ENCODE measurements around the gene CC2D2A.

Gene CC2D2A

GRCh38 chr4:15586066-15586465 is 116.4 kb downstream of the CC2D2A start:
- TF ChIP-seq CTCF (conservative IDR thresholded peaks at IDR 0.05; ENCODE audit: low read depth, low read length) = no peak
- no peak overlapping the region for H3K4me3 ChIP-seq (ENCODE audit: low read length)
- no peak for DNase-seq (ENCODE audit: low read depth)

- H3K4me3 ChIP-seq (ENCODE audit: low read length) = no peak overlapping the region
- TF ChIP-seq CTCF (conservative IDR thresholded peaks at IDR 0.05; ENCODE audit: low read depth, low read length) = no peak
- DNase-seq (ENCODE audit: low read depth) = no peak
Observed at GRCh38 chr4:15587649-15588048, 118.0 kb downstream of the CC2D2A start.

DNA sequence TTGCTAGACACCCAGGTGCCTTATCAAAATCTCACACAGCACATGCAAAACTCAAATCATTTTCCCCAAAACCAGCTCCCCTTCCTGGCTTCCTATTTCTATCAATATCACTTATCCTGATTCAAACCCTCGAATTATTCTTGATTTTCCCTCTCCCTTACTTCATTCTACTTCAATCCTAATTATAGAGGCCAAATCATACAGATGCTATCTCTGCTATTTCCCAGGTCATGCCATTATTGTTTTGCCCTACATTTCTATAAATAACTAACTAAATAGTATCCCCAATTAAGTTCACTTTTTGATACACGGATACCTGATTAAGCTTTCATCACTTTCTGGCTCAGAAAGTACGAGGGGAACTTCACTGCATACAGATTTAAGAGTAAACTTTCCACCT is 123.1 kb downstream of the CC2D2A start:
- DNase-seq (ENCODE audit: low read depth) = no peak
- no peak overlapping the region for H3K4me3 ChIP-seq (ENCODE audit: low read length)
- TF ChIP-seq CTCF (conservative IDR thresholded peaks at IDR 0.05; ENCODE audit: low read depth, low read length) = no peak

- no peak overlapping the region for H3K4me3 ChIP-seq (ENCODE audit: low read length)
- no peak for TF ChIP-seq CTCF (conservative IDR thresholded peaks at IDR 0.05; ENCODE audit: low read depth, low read length)
- no peak for DNase-seq (ENCODE audit: low read depth)
Observed at GRCh38 chr4:15598644-15599043, 129.0 kb downstream of the CC2D2A start.

DNA sequence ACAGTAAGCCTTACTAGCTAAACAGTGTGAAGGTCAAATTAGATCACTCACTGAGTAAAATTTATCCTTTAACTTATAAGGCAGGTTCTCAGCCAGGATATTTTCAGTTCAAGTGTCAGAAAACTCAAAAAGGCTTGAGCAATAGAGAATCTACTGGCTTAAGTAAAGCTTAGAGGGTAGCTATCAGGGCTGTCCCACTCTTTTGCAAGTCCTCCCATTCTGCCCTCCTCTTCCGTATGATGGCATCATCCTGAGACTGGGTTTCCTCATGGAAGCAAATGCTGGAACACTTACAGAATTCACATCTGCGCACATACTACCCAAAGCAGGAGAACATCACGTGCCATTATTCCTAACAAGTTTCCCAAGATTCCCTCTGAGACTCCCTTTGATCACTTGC is 130.5 kb downstream of the CC2D2A start:
- TF ChIP-seq CTCF (conservative IDR thresholded peaks at IDR 0.05; ENCODE audit: low read depth, low read length) = no peak
- no peak for DNase-seq (ENCODE audit: low read depth)
- no peak overlapping the region for H3K4me3 ChIP-seq (ENCODE audit: low read length)

DNA sequence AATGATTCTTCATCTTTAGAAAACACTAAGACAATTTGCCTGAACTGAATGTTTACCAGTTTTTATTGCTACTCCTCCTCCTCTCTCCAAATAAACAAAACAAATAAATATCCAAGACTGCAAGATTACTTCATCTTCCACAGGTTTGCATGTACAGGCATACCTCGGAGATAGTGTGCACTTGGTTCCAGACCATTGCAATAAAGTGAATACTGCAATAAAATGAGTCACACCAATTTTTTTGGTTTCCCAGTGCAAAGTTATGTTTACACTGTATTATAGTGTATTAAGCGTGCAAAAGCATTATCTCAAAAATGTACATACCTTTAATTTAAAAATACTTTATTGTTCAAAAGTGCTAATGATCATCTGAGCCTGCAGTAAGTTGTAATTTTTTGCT is 132.2 kb downstream of the CC2D2A start:
- TF ChIP-seq CTCF (conservative IDR thresholded peaks at IDR 0.05; ENCODE audit: low read depth, low read length) = no peak
- no peak overlapping the region for H3K4me3 ChIP-seq (ENCODE audit: low read length)
- DNase-seq (ENCODE audit: low read depth) = no peak

- TF ChIP-seq CTCF (conservative IDR thresholded peaks at IDR 0.05; ENCODE audit: low read depth, low read length) = no peak
- no peak overlapping the region for H3K4me3 ChIP-seq (ENCODE audit: low read length)
- no peak for DNase-seq (ENCODE audit: low read depth)
Observed at GRCh38 chr4:15605537-15605936, 135.9 kb downstream of the CC2D2A start.

Data from retinal pigment epithelial cell (primary cell).